HG02678 (cell line): ENCODE data around the gene NINJ1.
"Not testable (repeated sequence)": the region's sequence is repeated elsewhere in the genome, so short reads cannot be mapped to it uniquely, and the experiment has no call there.

Experiments
- ATAC-seq: cut with Tn5 transposase; IDR thresholded peaks from one replicate; pipeline ENCODE4 v1.9.1; 2021; ENCODE audit warnings: mild to moderate bottlenecking, moderate library complexity; ENCODE audit not compliant: unreplicated experiment

Gene NINJ1

DNA sequence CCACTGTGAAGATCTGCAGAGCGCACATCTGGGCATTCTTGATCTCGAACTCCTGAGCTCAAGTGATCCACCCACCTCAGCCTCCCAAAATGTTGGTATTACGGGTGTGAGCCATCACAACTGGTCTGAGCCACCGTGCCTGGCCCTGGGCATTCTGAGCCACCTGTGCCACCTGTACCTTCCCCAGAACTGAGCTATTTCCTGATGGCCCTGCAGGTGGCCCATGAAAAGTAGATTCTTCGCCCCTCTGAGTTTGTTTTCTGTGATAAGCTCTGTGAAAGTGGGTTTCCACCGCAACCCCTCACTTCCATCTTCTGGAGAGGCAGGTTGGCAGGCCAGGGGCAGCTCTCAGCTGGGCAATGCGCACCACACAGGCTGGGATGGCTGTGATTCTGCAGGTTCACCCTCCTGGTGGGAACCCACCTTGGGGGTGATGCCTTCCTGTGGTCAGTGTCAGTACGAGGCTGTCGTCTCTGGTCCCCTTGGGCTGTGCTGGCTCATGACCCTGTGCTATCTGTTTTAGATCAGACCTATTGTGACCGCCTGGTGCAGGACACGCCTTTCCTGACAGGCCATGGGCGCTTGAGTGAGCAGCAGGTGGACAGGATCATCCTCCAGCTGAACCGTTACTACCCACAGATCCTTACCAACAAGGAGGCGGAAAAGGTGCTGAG is 26.8 kb downstream of the NINJ1 start:
- no peak for ATAC-seq

- no peak for ATAC-seq
Observed at GRCh38 chr9:93105620-93106019, 28.4 kb downstream of the NINJ1 start.

DNA sequence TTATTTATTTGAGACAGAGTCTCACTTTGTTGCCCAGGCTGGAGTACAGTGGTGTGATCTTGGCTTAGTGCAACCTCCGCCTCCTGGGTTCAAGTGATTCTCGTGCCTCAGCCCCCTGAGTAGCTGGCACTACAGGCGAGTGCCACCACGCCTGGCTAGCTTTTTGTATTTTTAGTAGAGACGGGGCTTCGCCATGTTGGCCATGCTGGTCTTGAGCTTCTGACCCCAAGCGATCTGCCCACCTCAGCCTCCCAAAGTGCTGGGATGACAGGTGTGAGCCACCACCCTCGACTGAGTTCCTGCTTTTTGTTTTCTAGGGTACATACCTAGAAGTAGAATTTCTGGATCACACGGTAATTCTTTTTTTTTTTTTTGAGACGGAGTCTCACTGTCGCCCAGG is 33.0 kb downstream of the NINJ1 start:
- ATAC-seq: not testable (repeated sequence)

- ATAC-seq: no peak
Observed at GRCh38 chr9:93100276-93100636, 33.8 kb downstream of the NINJ1 start.

DNA sequence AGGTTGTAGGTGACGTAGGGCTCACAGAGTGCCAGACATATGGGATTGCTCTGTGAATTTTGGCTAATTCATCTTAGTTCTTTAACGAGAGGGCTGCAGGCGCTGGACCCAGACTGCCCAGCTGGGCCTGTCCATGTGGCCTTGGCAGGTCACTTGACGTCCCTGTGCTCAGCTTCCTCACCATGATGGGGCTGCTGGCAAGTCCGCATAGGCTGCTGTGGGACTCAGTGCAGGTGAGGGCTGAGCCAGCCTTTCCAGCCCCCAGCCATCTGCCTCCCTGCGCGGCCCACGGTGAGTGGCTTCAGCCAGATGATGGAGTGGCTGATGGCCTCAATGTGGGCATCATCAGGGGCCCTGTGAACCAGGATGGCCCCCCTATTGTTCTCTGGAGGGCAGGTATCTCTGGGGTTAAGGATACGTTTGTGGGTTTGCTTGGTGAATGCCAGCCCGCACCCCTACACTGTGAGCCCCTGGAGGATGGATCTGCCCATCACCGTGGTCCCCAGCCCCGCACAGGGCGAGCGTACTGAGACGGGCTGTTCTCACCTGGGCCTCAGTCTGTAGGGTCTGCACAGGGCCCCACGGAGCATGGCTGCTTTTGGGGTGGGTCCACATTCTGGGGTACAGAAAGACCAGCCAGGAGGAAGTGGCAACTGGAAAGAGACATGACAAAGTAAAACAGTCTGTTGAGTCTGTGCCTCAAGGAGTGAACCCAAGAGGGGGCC is 34.3 kb downstream of the NINJ1 start:
- no peak for ATAC-seq

GRCh38 chr9:93098236-93098946 is 35.7 kb downstream of the NINJ1 start:
- no peak for ATAC-seq

- ATAC-seq: no peak
Observed at GRCh38 chr9:93097511-93098201, 36.4 kb downstream of the NINJ1 start.

- ATAC-seq: no peak
Observed at GRCh38 chr9:93096811-93097382, 37.2 kb downstream of the NINJ1 start.

DNA sequence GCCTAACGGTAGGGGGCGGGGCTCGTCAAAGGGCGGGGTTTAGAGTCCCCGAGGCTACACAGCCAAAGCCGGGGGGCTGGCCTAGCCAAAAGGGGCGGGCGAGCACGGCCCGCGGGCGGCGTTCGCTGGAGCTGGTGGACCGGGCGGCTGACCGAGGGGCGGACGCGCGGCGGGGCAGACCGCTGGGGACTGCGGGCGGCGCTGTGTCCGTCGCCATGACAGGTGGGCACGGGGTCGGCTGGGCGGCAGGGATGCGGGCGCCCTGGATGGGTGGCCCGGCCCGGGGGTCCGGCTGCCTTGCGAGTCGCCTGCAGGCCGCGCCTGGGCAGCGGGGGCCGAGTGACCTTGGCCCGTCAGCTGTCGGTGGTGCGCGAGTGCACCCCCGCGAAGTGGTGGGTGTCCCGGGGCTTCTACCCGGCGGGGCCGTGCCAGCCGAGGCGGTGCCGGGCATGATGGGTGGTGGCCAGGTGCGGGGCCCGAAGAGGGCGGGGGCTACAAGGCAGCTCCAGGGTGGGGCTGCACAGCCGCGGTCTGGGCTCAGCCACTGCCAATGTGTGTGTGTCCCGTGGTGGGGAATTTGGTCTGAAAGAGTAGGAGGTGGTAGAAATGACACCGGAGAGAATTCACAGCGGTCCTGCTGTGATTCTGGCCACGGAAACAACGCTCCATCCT is 37.8 kb downstream of the NINJ1 start, which contains the start of gene CARD19:
Gene CARD19 (plus strand): TSS at position 87 of the 672 bp plus-strand sequence. CDS start 129 bp downstream, at position 216.
- ATAC-seq: peak; percentile 17

DNA sequence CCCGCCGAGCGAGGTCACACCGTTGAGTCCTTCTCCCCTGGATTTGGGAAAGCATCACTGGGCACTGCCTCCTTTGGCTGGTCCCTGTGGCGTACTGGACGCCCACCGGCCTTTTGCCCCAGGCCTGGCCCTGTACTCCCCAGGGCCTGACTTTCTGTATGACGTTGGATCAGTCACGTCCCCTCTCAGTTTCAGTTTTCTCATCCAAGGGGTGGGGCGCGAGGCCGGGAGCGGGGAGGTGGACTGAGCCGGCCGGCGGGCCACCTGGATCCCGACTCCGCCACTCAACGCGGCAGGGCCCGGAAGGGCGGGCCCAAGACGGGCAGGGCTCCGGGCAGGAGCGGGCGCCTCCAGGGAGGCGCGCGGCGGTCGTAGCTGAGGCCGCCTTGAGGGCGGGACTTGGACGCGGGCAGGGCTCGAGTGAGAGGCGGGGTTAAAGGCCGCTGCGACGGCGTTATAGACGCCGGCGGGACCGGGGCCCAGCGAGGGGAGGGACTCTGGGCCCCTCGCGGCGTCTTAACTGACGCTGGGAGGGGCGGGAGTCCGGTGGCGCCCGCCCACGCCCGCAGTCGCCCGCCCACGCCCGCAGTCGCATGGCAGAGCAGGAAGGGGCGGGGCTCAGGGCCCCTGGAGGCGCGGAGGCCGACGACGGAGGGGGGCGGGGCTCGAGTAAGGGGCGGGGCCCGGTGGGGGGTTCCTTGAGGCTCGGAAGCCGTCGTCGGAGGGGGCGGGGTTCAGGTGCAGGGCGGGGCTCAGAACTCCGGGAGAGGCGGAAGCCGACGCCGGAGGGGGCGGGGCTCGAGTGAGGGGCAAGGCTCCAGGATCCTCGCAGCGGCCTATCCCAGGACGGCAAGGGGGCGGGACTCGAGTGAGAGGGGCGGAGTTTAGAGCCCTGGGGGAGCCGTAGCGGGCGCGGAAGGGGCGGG is 38.6 kb downstream of the NINJ1 start:
- ATAC-seq: peak; percentile 71

GRCh38 chr9:93094658-93095204 is 39.3 kb downstream of the NINJ1 start:
- no peak for ATAC-seq

- ATAC-seq: no peak
Observed at GRCh38 chr9:93093877-93094657, 40.0 kb downstream of the NINJ1 start.

DNA sequence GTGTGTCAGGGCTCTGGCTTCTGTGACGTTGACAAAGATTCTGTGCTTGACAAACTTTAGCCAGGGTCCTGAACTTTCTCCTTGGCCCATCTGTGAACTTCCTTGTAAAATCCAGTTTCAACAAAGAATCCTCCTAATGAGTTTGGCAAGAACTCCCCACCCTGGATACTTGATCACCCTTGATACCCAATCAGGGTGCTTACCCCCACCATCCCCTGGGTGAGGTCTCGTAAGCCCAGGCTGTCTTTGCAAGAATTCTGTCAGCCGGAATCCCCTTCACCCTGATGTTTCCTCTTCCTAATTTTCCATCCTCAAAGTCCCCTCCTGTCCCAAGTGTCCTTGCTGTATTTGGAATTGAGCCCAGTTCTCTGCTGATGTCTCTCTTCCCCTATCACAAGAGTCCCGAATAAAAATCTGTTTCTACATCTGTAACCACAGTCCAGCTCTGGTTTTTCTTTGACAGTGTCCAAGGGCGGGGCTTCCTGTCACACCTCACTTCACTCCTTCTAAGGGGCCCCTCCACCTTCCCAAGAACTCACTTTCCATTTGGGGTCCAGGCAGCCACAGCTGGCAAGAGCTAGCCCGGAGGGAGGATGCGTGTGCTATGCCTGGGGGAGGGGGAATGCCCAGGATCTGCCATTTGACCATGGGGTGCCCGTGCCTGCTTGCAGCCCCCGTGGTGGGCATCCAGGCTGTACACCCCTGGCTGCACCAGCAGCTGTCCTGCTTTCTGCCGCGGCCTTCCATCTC is 40.7 kb downstream of the NINJ1 start:
- ATAC-seq: no peak

DNA sequence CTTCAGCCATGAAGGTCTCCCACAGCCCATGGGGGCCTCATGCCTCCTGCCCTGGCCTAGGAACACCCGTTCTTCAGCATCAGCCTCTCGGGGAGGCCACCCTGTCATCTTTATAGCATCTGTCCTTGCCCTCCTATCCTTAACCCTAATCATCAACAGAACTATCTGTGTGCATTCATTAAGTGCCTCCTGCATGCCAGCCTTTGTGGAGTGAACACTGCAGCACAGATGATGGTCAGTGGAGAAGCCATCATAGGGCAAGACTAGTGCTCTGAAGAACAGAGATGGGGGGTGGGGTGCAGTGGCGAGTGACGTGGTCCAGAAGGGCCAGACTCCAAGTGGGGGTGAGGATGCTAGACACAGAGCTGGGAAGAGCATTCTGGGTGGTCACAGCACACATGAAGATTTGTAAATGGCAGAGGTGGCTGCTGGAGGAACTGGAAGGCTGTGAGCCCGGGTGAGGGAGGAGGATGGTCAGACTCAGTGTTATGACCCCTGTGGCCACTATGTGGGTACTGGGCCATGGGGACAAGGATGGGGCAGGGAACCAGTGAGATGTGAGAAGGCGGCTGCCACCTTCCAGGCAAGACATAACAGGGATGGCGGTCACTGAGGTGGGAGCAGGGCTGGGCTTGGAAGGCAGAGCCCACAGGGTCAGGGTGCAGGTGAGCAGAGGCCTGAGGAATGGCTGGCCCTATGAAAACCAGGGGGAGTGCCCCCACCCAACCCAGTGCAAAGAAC is 41.6 kb downstream of the NINJ1 start:
- no peak for ATAC-seq

DNA sequence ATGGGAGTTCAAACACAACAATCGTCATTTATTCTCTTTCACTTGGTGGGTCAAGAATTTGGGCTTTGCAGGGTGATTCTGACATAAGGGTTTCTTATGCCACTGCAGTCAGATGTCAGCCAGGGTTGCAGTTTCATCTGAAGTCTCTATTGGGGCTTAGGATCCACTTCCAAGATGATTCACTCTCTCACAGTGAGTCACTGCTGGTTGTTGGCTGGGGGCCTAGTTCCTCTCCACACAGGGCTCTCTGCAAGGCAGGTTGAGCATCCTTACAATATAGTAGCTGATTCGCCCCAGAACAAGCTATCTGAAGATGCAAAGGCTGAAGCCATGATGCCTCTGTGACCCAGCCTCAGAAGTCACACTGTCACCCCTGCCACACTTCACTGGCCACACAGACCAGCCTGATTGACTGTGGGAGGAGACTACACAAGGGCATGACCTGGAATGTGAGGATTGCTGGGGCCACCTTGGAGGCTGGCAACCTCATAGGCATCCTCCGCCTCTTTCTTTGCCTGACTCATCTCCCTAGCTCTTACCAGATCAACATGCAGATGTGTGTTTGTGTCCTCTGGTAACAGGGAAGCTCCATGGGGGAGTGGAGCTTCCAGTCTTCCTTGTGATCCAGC is 42.5 kb downstream of the NINJ1 start:
- ATAC-seq: no peak

DNA sequence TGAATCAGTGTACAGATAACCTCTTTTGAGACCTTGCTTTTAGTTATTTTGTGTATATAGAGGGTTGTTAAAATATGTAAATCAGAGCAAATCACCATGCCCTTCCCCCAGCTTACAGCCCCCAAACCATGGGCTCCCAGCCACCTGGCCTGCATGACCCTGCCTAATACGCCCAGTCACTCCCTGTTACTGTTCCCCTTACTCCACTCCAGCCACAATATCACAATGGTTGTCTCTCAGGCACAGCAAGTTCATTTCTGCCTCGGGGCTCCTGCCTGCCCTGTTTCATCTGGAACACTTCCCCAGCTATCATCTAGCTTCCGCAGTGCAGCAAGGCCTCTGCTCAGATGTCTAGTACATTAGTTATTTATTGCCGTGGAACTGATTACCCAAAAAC is 43.0 kb downstream of the NINJ1 start:
- ATAC-seq: no peak
